NCI-H82 treated with DMSO at 0.1 percent for 48 hours (cell line): ENCODE results near the gene PCSK4.
"Not testable (repeated sequence)": the region's sequence is repeated elsewhere in the genome, so short reads cannot be mapped to it uniquely, and the experiment has no call there.

Source experiments
- DNase-seq: peaks from one replicate; lab custom pipeline; 2025; ENCODE audit not compliant: unreplicated experiment; lab: John Stamatoyannopoulos, UW

The PCSK4 gene

DNA sequence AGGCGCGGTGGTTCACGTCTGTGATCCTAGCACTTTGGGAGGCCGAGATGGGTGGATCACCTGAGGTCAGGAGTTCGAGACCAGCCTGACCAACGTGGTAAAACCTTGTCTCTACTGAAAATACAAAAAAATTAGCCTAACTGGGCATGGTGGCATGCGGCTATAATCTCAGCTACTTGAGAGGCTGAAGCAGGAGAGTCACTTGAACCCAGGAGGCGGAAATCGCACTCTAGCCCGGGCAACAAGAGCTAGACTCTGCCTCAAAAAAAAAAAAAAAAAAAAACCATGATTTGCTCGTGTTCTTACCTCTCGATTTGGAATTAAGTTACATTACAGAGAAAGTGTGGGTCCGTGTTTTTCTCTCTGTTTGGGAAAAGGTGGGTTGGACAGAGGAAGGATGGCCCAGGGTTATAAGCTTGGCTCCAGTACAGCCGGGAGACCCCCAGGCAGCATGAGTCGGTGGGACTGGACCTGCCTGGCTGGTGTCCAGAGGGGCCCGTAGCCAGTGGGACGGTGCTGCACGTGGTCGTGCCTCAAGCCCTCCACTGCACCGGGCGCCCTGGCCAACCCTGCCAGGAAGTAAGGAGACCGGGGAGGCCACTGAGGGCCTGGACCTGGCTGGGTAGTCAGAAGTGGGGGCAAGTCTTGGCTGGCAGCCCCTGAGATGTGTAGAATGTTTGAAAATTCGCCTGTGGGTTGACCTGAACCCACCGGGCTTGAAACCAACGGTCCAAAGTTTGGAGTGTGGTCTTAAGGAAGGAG, 48.3 kb downstream of the PCSK4 start:
- DNase-seq = no peak

- no peak for DNase-seq
Measured at GRCh38 chr19:1441022-1441426, 49.1 kb downstream of the PCSK4 start.

- DNase-seq = no peak
Measured at GRCh38 chr19:1440418-1440801, 49.7 kb downstream of the PCSK4 start.

GRCh38 chr19:1439525-1440417, 50.4 kb downstream of the PCSK4 start:
- DNase-seq = not testable (repeated sequence)

DNA sequence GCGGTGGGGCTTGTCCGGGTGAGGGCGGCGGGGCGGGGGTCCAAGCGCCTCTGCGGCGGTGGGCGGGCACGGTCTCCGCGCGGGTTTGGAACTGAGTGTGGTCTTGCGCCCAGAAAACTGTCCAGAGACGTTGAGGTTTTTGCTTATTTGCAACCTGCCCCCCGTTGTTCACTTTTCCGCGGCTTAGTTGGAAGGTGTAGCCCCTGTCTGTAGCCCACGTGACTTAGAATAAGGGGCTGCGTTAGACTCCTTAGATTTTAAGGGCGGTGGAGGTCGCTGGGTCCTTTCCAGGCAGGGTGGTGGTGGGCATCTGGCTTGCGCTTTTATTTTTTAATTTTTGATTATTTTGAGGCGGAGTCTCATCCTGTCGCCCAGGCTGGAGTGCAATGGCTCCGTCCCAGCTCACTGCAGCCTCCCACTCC, 51.2 kb downstream of the PCSK4 start:
- DNase-seq = no peak

- DNase-seq = peak; percentile 52
Measured at GRCh38 chr19:1438035-1438932, 51.9 kb downstream of the PCSK4 start, which contains the start of gene RPS15. Gene RPS15 (plus strand): TSS chr19:1438396. CDS start chr19:1438426, 30 bp downstream.

DNA sequence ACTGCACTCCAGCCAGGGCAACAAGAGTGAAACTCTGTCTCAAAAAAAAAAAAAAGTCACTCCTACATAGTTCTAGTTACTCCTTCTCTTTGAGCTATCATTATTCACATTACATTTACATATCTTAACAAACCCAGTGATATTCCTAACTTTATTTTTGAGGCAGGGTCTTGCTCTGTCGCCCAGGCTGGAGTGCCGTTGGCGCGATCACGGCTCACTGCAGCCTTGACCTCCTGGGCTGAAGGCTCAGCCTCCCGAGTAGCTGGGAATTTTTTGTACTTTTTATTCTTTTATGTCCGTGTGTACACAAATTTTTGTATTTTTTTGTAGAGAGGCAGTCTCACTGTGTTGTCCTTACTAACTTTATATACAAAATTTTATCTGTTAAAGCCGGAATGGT, 52.5 kb downstream of the PCSK4 start:
- no peak for DNase-seq

DNA sequence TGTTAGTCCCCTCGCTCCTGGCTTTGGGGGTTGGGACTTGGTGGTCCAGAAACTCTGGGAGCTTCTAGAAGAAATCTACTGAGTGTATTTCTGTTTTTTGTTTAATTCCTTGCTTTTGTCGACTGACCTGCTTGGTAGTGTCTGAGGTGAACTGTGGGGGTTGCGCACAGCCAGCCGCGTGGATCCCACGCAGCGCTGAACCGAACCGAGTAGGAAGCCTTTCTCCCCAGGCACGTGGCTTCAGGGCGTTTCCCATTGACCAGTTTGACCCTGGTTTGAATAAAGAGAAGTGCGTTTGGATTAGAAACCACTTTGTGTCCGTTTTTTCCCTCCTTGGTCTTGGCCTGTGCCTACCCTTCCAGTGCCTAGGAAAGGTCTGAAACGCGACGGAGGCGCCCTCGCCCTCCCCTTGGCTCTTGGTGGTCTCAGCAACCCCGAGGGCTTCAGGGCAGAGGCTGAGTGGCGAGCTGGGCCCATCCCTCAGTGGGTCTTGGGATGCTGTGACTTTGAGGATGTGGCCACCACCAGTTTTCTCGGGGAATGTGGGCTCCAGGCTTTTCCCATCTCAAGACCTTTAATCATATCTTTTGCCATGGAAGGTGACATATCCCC, 54.7 kb downstream of the PCSK4 start:
- no peak for DNase-seq

- DNase-seq = no peak
Measured at GRCh38 chr19:1434577-1435060, 55.5 kb downstream of the PCSK4 start.

DNA sequence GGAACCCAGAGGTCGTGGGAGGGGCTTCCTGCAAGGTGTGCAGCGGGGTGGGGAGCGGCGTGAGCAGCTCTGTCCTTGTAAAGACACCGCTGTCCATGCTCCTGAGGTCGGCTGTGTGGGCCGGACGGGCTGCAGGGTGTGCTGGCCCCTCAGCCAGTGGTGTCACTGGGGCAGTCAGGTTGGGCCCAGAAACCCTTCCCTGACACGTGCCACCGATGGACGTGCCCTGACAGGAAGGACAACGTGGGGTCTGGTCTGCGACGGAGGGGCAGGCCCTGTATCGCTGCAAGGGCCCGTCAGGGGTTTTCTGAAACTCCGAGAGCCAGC, 56.1 kb downstream of the PCSK4 start:
- DNase-seq = no peak

- DNase-seq = no peak
Measured at GRCh38 chr19:1433119-1434039, 56.8 kb downstream of the PCSK4 start.

- DNase-seq = no peak
Measured at GRCh38 chr19:1432507-1432887, 57.7 kb downstream of the PCSK4 start.

GRCh38 chr19:1431759-1432506, 58.2 kb downstream of the PCSK4 start:
- no peak for DNase-seq
